MCF 10A (cell line): ENCODE measurements around the gene ZNF710. TPM values are rescaled to one million over a fixed set of nuclear protein-coding genes. Genes with fewer than 3 reads are reported as not detected.

ENCODE experiments used
- BruUV-seq: library from RNA; stranded (reverse); fragments of 400-500 nt; replicated peaks from 2 replicates; lab custom pipeline; 2021; lab: Mats Ljungman, UMichigan
- CTCF ChIA-PET: fragments of 300-600 bp; sonication (Branson Sonifier 250); formaldehyde crosslinking; extraction: SDS; loops from one replicate; lab custom pipeline; 2021; ENCODE audit warnings: antibody characterized with exemption, inconsistent platforms; lab: Yijun Ruan, JAX
- POLR2A ChIA-PET: fragments of 300-600, 350-650 bp; sonication (Branson Sonifier 250); formaldehyde crosslinking; extraction: SDS; loops from one replicate; lab custom pipeline; 2020; ENCODE audit warnings: antibody characterized with exemption, inconsistent platforms; lab: Yijun Ruan, JAX
- DNase-seq: peaks from one replicate; pipeline ENCODE4 v3.0.0-alpha.2; 2018; ENCODE audit not compliant: unreplicated experiment
- H3K27ac Mint-ChIP-seq: one replicate; pipeline ENCODE4 v1.8.0; 2022; ENCODE audit warnings: mild to moderate bottlenecking, low read depth, mixed read lengths; ENCODE audit not compliant: unreplicated experiment
- H3K27me3 Mint-ChIP-seq: one replicate; pipeline ENCODE4 v1.8.0; 2022; ENCODE audit warnings: mixed read lengths; ENCODE audit not compliant: insufficient read depth, unreplicated experiment
- H3K36me3 Mint-ChIP-seq: one replicate; pipeline ENCODE4 v1.8.0; 2022; ENCODE audit warnings: mild to moderate bottlenecking, moderate library complexity, mixed read lengths; ENCODE audit not compliant: insufficient read depth, unreplicated experiment
- H3K4me1 Mint-ChIP-seq: one replicate; pipeline ENCODE4 v1.8.0; 2022; ENCODE audit warnings: mixed read lengths; ENCODE audit not compliant: insufficient read depth, unreplicated experiment
- H3K4me3 Mint-ChIP-seq: one replicate; pipeline ENCODE4 v1.8.0; 2022; ENCODE audit warnings: mild to moderate bottlenecking, moderate library complexity, mixed read lengths; ENCODE audit not compliant: unreplicated experiment
- H3K9me3 Mint-ChIP-seq: one replicate; pipeline ENCODE4 v1.8.0; 2022; ENCODE audit warnings: mixed read lengths; ENCODE audit not compliant: unreplicated experiment
- intact Hi-C: fragments of 100-400 bp; cut with micrococcal nuclease; formaldehyde crosslinking; loops from 2 replicates; pipeline ENCODE4 v1.14.1; 2022
- total RNA-seq: library from RNA; stranded (reverse); gene quantifications from 2 replicates; pipeline ENCODE4 v1.2.3, GENCODE V29; 2022
- TF ChIP-seq, protein P1 (sequence below): fragments of 200-600 bp; IDR thresholded peaks from one replicate; pipeline ENCODE4 v1.8.0; 2022; ENCODE audit warnings: antibody characterized with exemption, mild to moderate bottlenecking; ENCODE audit not compliant: unreplicated experiment

The ZNF710 gene
- total RNA-seq, 1 experiment from 2014 or later: 27.3 TPM

- Mint-ChIP-seq H3K36me3 (peaks cover 30% of the 10 kb centered on the region), H3K27me3 (no peaks in the 10 kb centered on the region), H3K4me1 (peaks cover 12% of the 10 kb centered on the region), H3K27ac (no peak overlapping the region), H3K9me3 (no peaks in the 10 kb centered on the region), H3K4me3 (no peak overlapping the region)
- TF ChIP-seq, protein P1, sequence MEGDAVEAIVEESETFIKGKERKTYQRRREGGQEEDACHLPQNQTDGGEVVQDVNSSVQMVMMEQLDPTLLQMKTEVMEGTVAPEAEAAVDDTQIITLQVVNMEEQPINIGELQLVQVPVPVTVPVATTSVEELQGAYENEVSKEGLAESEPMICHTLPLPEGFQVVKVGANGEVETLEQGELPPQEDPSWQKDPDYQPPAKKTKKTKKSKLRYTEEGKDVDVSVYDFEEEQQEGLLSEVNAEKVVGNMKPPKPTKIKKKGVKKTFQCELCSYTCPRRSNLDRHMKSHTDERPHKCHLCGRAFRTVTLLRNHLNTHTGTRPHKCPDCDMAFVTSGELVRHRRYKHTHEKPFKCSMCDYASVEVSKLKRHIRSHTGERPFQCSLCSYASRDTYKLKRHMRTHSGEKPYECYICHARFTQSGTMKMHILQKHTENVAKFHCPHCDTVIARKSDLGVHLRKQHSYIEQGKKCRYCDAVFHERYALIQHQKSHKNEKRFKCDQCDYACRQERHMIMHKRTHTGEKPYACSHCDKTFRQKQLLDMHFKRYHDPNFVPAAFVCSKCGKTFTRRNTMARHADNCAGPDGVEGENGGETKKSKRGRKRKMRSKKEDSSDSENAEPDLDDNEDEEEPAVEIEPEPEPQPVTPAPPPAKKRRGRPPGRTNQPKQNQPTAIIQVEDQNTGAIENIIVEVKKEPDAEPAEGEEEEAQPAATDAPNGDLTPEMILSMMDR: no peak
- intact Hi-C loops: no loop called here
- no peak for DNase-seq
- POLR2A ChIA-PET: interaction anchor here (1.3 kb wide), 1 partner anchor 10 kb away, joined by 5 read pairs; no protein-coding TSS in a partner anchor
- CTCF ChIA-PET: interaction anchor here (0.7 kb wide), 1 partner anchor 167 kb away, joined by 3 read pairs; no protein-coding TSS in a partner anchor
- no TSS peak for BruUV-seq
These were observed 64.0 kb downstream of the ZNF710 start for GRCh38 chr15:90064911-90065681.

GRCh38 chr15:90065682-90066049 is 64.5 kb downstream of the ZNF710 start:
- no peak overlapping the region for H3K27ac Mint-ChIP-seq

GRCh38 chr15:90067181-90067952 is 66.2 kb downstream of the ZNF710 start:
- POLR2A ChIA-PET: no interaction called here

More at GRCh38 chr15:90065682-90066049, 64.5 kb downstream of the ZNF710 start:
- H3K4me3 Mint-ChIP-seq: no peak overlapping the region
- H3K27me3 Mint-ChIP-seq: no peaks in the 10 kb centered on the region
- POLR2A ChIA-PET: no interaction called here
- TF ChIP-seq, protein P1: no peak
- H3K36me3 Mint-ChIP-seq: peaks cover 30% of the 10 kb centered on the region
- intact Hi-C loops: no loop called here
- H3K9me3 Mint-ChIP-seq: no peaks in the 10 kb centered on the region
- no TSS peak for BruUV-seq
- CTCF ChIA-PET: interaction anchor here (0.7 kb wide), 2 partner anchors 168 to 305 kb away, joined by 3 read pairs; no protein-coding TSS in a partner anchor
- peaks cover 12% of the 10 kb centered on the region for H3K4me1 Mint-ChIP-seq
- DNase-seq: no peak

More at GRCh38 chr15:90067181-90067952, 66.2 kb downstream of the ZNF710 start:
- no peak for DNase-seq
- Mint-ChIP-seq H3K4me3 (no peak overlapping the region), H3K9me3 (no peaks in the 10 kb centered on the region), H3K4me1 (peaks cover 6% of the 10 kb centered on the region), H3K27ac (no peak overlapping the region), H3K36me3 (peaks cover 38% of the 10 kb centered on the region), H3K27me3 (no peaks in the 10 kb centered on the region)
- TF ChIP-seq, protein P1: no peak
- intact Hi-C loops: no loop called here
- CTCF ChIA-PET: interaction anchor here (0.5 to 1.1 kb wide), 6 partner anchors 9 to 1203 kb away, joined by 3 read pairs; no protein-coding TSS in a partner anchor
- BruUV-seq: TSS peak; percentile 24
